ENCODE data around the gene TMEM184A. TPM values are rescaled to one million over a fixed set of nuclear protein-coding genes. Genes with fewer than 3 reads are reported as not detected.

Gene TMEM184A
- total RNA-seq (under 1 TPM; 0.19 to 0.85 (median 0.47) TPM), polyA plus RNA-seq (under 1 TPM; 0.19 to 0.99 TPM)
- long read RNA-seq, donor 1, partial matches to known transcripts: 0 of 1 reads
- long read RNA-seq, donor 1, other reads (novel, unspliced or antisense): 1 of 1 reads
- long read RNA-seq, donor 2: 0 reads
- long read RNA-seq, donor 3, partial matches to known transcripts: 0 of 1 reads
- long read RNA-seq, donor 3, other reads (novel, unspliced or antisense): 1 of 1 reads

- peak in 3 of 4 donors; percentile 33 to 56 (median 46) for ATAC-seq
- H3K27ac ChIP-seq: peak within 1 kb of the TSS in 1 of 12 donors; percentile 26
- H3K36me3 ChIP-seq: no peaks in the 10 kb centered on the region
- H3K27me3 ChIP-seq: peaks cover 0 to 3% (median 0%) of the 10 kb centered on the region in 9 donors
- H3K4me1 ChIP-seq: peaks cover 0 to 25% (median 12%) of the 10 kb centered on the region in 12 donors
- H3K4me3 ChIP-seq: no peak within 1 kb of the TSS
- peak in 2 of 5 donors; percentile 63 to 79 for DNase-seq
- H3K9me3 ChIP-seq: no peaks in the 10 kb centered on the region
- 43 to 50% (median 48%) methylated on average over 19 to 23 of the region's 23 CpGs for WGBS, 4 donors
- intact Hi-C loops (cut with DNase I): loop anchor here in 7 of 10 donors (2.0 to 10.0 kb wide), 4 partner anchors 44 to 51 kb away; partner anchors contain the start of gene INTS1 (in 3 of the 7)
- peak in 11 of 12 donors; percentile 14 to 56 (median 36) for TF ChIP-seq CTCF (IDR thresholded peaks at IDR 0.05)
- no peak for TF ChIP-seq POLR2A (IDR thresholded peaks at IDR 0.05)
These were observed at the start of gene TMEM184A for GRCh38 chr7:1555813-1556543. Gene TMEM184A, minus strand, starts transcription at chr7:1556205. Its CDS starts 721 bp downstream, at chr7:1555484.

GRCh38 chr7:1604383-1604782, 48.4 kb upstream of the TMEM184A start:
- intact Hi-C loops (cut with DNase I): no loop called here
- 78 to 86% (median 79%) methylated on average over 2 of the region's 2 CpGs for WGBS, 4 donors
- DNase-seq (peak in 1 of 5 donors; percentile 20), ATAC-seq (no peak)
- Histone ChIP-seq H3K9me3 (no peaks in the 10 kb centered on the region), H3K4me1 (no peaks in the 10 kb centered on the region), H3K36me3 (no peaks in the 10 kb centered on the region), H3K4me3 (no peak overlapping the region), H3K27ac (no peak overlapping the region), H3K27me3 (peaks cover 0 to 26% (median 0%) of the 10 kb centered on the region in 9 donors)
- TF ChIP-seq CTCF (IDR thresholded peaks at IDR 0.05) (no peak), POLR2A (IDR thresholded peaks at IDR 0.05) (no peak)

GRCh38 chr7:1603346-1604225, 47.6 kb upstream of the TMEM184A start:
- Histone ChIP-seq H3K27me3 (peaks cover 0 to 31% (median 0%) of the 10 kb centered on the region in 9 donors), H3K9me3 (no peaks in the 10 kb centered on the region), H3K4me3 (no peak overlapping the region), H3K27ac (no peak overlapping the region), H3K36me3 (no peaks in the 10 kb centered on the region), H3K4me1 (no peaks in the 10 kb centered on the region)
- ATAC-seq (no peak), DNase-seq (peak in 1 of 5 donors; percentile 38)
- intact Hi-C loops (cut with DNase I): no loop called here
- TF ChIP-seq POLR2A (IDR thresholded peaks at IDR 0.05) (no peak), CTCF (IDR thresholded peaks at IDR 0.05) (no peak)
- WGBS, 4 donors: 78 to 85% (median 83%) methylated on average over 35 to 41 of the region's 41 CpGs

Data from heart left ventricle (tissue), 16 donors.